ENCODE results near the gene SMIM11. TPM values are rescaled to one million over a fixed set of nuclear protein-coding genes. Genes with fewer than 3 reads are reported as not detected.
"Not testable (repeated sequence)": the region's sequence is repeated elsewhere in the genome, so short reads cannot be mapped to it uniquely, and the experiment has no call there.

Gene SMIM11
- total and polyA plus RNA-seq, 10 of the 15 experiments (the other 5 are each of a cell fraction or from before 2014, with no cell fraction given): 4.8 to 43.1 (median 16.0) TPM

DNA sequence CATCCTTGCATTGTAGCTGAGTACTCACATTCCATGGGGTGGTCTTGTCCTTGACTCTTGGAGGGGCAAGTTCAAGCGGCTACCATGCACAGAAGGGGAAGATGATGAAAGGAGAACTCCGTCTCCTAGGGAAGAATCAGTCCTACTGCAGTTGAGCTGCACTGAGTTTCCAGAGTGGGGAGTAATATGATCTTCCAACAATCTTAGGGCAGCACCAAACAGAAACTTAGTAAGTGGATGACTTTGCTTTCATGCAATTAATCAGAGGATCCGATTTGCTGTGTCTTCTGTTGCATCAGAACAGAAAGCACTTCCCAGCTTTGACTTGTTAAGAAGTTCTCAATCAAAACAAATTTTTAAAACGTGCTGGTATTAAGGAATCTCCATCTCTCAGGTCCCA, 48.5 kb downstream of the SMIM11 start, which contains the start of gene SMIM34:
SMIM34 (minus strand) TSS at position 147 of the 400 bp plus-strand sequence; CDS start at position 35, 112 bp downstream.
- CTCF ChIA-PET, FAIRE-seq: not testable (repeated sequence)

DNA sequence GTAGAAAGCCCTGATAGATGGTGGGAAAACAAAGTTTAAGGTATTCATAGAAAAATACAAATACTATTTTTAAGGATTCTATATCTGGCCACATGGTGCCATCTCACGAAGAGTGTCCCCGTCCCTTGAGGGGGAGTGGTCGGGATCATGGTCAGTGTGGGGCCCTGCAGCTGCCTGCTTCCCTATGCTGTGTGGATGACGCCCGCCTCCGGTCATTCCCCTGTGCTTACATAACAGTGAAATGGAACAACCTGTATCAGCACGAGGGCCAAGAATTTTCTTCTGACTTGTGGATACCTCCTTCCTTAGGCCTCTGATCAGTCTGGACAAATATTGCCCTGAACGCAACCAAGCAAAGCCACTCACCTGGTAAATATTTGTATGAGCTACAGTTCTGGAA, 52.0 kb downstream of the SMIM11 start:
- FAIRE-seq; RAD21 ChIA-PET (ENCODE audit: unreplicated experiment); H3K4me2 ChIP-seq (ENCODE audit: control insufficient read depth, insufficient read depth); H3K9me3 ChIP-seq (replicated peaks; ENCODE audit: control insufficient read depth, insufficient read depth, low read length); H3K36me3 ChIP-seq (ENCODE audit: control insufficient read depth in 2 of 2, insufficient read depth in 2 of 2, low read length in 1 of 2); H3K79me2 ChIP-seq (ENCODE audit: control insufficient read depth, insufficient read depth, low read length); H3K27ac ChIP-seq (ENCODE audit: control insufficient read depth, insufficient read depth); BruUV-seq (replicated peaks); POLR2A ChIA-PET; in situ Hi-C loops (cut with MboI); ATAC-seq; DNase-seq (ENCODE audit: low read depth, low spot score); H2AFZ ChIP-seq (ENCODE audit: control insufficient read depth, low read depth, low read length); intact Hi-C loops (cut with micrococcal nuclease; ENCODE audit: unreplicated experiment); H3K9ac ChIP-seq (ENCODE audit: control insufficient read depth, insufficient read depth, low read length); CTCF ChIA-PET; H3K4me3 ChIP-seq; SMC1A ChIA-PET (ENCODE audit: uncharacterized antibody, unreplicated experiment); H3K27me3 ChIP-seq (replicated peaks in 1 of 2; ENCODE audit: control insufficient read depth in 2 of 2, insufficient read depth in 2 of 2, low read length in 1 of 2); H4K20me1 ChIP-seq (ENCODE audit: control insufficient read depth, insufficient read depth); H3K4me1 ChIP-seq (ENCODE audit: control insufficient read depth, insufficient read depth, low read length): not testable (repeated sequence)
- WGBS (ENCODE audit: insufficient coverage, insufficient replicate concordance, low lambda C conversion rate, missing lambda C conversion rate): no CpG with 5 or more reads among the region's 8 CpGs

More for the DNA sequence above, 48.5 kb downstream of the SMIM11 start, which contains the start of gene SMIM34:
- in situ Hi-C loops (cut with MboI); RAD21 ChIA-PET (ENCODE audit: unreplicated experiment); SMC1A ChIA-PET (ENCODE audit: uncharacterized antibody, unreplicated experiment); H3K4me2 ChIP-seq (ENCODE audit: control insufficient read depth, insufficient read depth); H3K27ac ChIP-seq (ENCODE audit: control insufficient read depth, insufficient read depth); H2AFZ ChIP-seq (ENCODE audit: control insufficient read depth, low read depth, low read length); BruUV-seq (replicated peaks); H3K36me3 ChIP-seq (ENCODE audit: control insufficient read depth in 2 of 2, insufficient read depth in 2 of 2, low read length in 1 of 2); H4K20me1 ChIP-seq (ENCODE audit: control insufficient read depth, insufficient read depth); H3K9me3 ChIP-seq (replicated peaks; ENCODE audit: control insufficient read depth, insufficient read depth, low read length); H3K79me2 ChIP-seq (ENCODE audit: control insufficient read depth, insufficient read depth, low read length); H3K4me3 ChIP-seq; H3K9ac ChIP-seq (ENCODE audit: control insufficient read depth, insufficient read depth, low read length); POLR2A ChIA-PET; intact Hi-C loops (cut with micrococcal nuclease; ENCODE audit: unreplicated experiment); H3K27me3 ChIP-seq (replicated peaks in 1 of 2; ENCODE audit: control insufficient read depth in 2 of 2, insufficient read depth in 2 of 2, low read length in 1 of 2); ATAC-seq; H3K4me1 ChIP-seq (ENCODE audit: control insufficient read depth, insufficient read depth, low read length); DNase-seq (ENCODE audit: low read depth, low spot score): not testable (repeated sequence)
- WGBS (ENCODE audit: insufficient coverage, insufficient replicate concordance, low lambda C conversion rate, missing lambda C conversion rate): no CpG with 5 or more reads among the region's 4 CpGs

DNA sequence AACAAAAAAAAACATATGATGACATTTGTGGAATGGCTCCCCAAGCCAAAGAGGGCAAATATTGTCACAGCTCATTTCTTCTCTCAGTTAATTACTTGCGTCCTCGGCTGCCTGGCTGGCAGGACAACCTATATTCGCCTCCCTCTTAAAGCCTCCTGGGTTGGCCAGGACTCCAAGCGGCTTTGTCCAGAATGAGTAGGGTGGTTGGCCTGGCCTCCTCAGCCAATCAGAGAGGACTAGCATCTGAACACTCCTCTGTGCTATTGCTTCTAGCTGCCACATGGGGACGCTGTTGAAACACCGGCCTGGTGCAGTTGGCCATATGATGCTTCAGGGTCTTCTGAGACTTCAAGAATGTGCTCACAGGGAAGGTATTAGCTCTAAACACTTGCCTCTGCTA, 53.1 kb downstream of the SMIM11 start:
- ATAC-seq; BruUV-seq (replicated peaks); FAIRE-seq; in situ Hi-C loops (cut with MboI); DNase-seq (ENCODE audit: low read depth, low spot score); H3K9me3 ChIP-seq (replicated peaks; ENCODE audit: control insufficient read depth, insufficient read depth, low read length); SMC1A ChIA-PET (ENCODE audit: uncharacterized antibody, unreplicated experiment); POLR2A ChIA-PET; H3K27me3 ChIP-seq (replicated peaks in 1 of 2; ENCODE audit: control insufficient read depth in 2 of 2, insufficient read depth in 2 of 2, low read length in 1 of 2); H3K4me2 ChIP-seq (ENCODE audit: control insufficient read depth, insufficient read depth); H4K20me1 ChIP-seq (ENCODE audit: control insufficient read depth, insufficient read depth); H3K9ac ChIP-seq (ENCODE audit: control insufficient read depth, insufficient read depth, low read length); H3K36me3 ChIP-seq (ENCODE audit: control insufficient read depth in 2 of 2, insufficient read depth in 2 of 2, low read length in 1 of 2); H2AFZ ChIP-seq (ENCODE audit: control insufficient read depth, low read depth, low read length); H3K27ac ChIP-seq (ENCODE audit: control insufficient read depth, insufficient read depth); H3K79me2 ChIP-seq (ENCODE audit: control insufficient read depth, insufficient read depth, low read length); CTCF ChIA-PET; H3K4me3 ChIP-seq; H3K4me1 ChIP-seq (ENCODE audit: control insufficient read depth, insufficient read depth, low read length); intact Hi-C loops (cut with micrococcal nuclease; ENCODE audit: unreplicated experiment); RAD21 ChIA-PET (ENCODE audit: unreplicated experiment): not testable (repeated sequence)
- no CpG with 5 or more reads among the region's 6 CpGs for whole genome bisulfite sequencing (ENCODE audit: insufficient coverage, insufficient replicate concordance, low lambda C conversion rate, missing lambda C conversion rate)

DNA sequence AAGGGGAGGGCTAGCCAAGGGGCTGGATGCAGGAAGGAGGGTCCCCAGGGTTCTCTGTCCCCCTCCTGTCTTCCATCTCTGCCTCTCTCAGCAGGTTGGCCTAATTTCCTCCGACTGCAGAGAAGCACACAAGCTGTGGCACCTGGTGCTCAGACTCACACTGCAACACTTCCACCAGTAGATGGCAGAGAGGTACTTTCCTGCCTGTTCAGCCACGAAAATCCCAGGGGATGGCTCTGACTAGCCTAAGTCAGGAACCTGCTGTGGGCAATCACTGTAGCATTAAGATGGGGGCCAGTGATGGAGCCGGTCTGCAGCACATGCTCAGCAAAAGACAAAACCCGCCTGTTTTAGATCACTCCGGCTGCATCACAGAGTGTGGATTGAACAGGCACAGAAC, 54.4 kb downstream of the SMIM11 start:
- SMC1A ChIA-PET (ENCODE audit: uncharacterized antibody, unreplicated experiment); H3K36me3 ChIP-seq (ENCODE audit: control insufficient read depth in 2 of 2, insufficient read depth in 2 of 2, low read length in 1 of 2); H3K79me2 ChIP-seq (ENCODE audit: control insufficient read depth, insufficient read depth, low read length); POLR2A ChIA-PET; H4K20me1 ChIP-seq (ENCODE audit: control insufficient read depth, insufficient read depth); H3K27ac ChIP-seq (ENCODE audit: control insufficient read depth, insufficient read depth); CTCF ChIA-PET; H2AFZ ChIP-seq (ENCODE audit: control insufficient read depth, low read depth, low read length); H3K27me3 ChIP-seq (replicated peaks in 1 of 2; ENCODE audit: control insufficient read depth in 2 of 2, insufficient read depth in 2 of 2, low read length in 1 of 2); H3K9ac ChIP-seq (ENCODE audit: control insufficient read depth, insufficient read depth, low read length); H3K4me3 ChIP-seq; H3K4me1 ChIP-seq (ENCODE audit: control insufficient read depth, insufficient read depth, low read length); H3K9me3 ChIP-seq (replicated peaks; ENCODE audit: control insufficient read depth, insufficient read depth, low read length); BruUV-seq (replicated peaks); intact Hi-C loops (cut with micrococcal nuclease; ENCODE audit: unreplicated experiment); FAIRE-seq; in situ Hi-C loops (cut with MboI); DNase-seq (ENCODE audit: low read depth, low spot score); H3K4me2 ChIP-seq (ENCODE audit: control insufficient read depth, insufficient read depth); RAD21 ChIA-PET (ENCODE audit: unreplicated experiment): not testable (repeated sequence)
- WGBS (ENCODE audit: insufficient coverage, insufficient replicate concordance, low lambda C conversion rate, missing lambda C conversion rate): no CpG with 5 or more reads among the region's 5 CpGs
- peak; percentile 60 for ATAC-seq
